Vagina (tissue), 2 donors: ENCODE measurements around the gene WDFY3.

Experiments used
- CTCF ChIP-seq, 3 experiments: fragments of 450-650 bp in 2 of 3; fragments of 200-600 bp in 1 of 3; sonication (generic) in 1 of 3; IDR thresholded peaks; one replicate each; pipeline ENCODE4 v1.5.1; 2017 to 2019; ENCODE audit warnings: antibody characterized with exemption in 3 of 3, mild to moderate bottlenecking in 2 of 3, moderate library complexity in 2 of 3
- POLR2A ChIP-seq, 2 donors: fragments of 450-650 bp; IDR thresholded peaks; one replicate each; pipeline ENCODE4 v1.6.1; 2017; ENCODE audit warnings: antibody characterized with exemption in 2 of 2, mild to moderate bottlenecking in 2 of 2, moderate library complexity in 2 of 2

- TF ChIP-seq CTCF (IDR thresholded peaks at IDR 0.05), result peak; percentile 49 to 62 (median 56)
- TF ChIP-seq POLR2A (IDR thresholded peaks at IDR 0.05), result no peak
Measured at GRCh38 chr4:84750260-84750959, 216.1 kb downstream of the WDFY3 start.
